ENCODE data around the gene UQCRQ.

The UQCRQ gene

DNA sequence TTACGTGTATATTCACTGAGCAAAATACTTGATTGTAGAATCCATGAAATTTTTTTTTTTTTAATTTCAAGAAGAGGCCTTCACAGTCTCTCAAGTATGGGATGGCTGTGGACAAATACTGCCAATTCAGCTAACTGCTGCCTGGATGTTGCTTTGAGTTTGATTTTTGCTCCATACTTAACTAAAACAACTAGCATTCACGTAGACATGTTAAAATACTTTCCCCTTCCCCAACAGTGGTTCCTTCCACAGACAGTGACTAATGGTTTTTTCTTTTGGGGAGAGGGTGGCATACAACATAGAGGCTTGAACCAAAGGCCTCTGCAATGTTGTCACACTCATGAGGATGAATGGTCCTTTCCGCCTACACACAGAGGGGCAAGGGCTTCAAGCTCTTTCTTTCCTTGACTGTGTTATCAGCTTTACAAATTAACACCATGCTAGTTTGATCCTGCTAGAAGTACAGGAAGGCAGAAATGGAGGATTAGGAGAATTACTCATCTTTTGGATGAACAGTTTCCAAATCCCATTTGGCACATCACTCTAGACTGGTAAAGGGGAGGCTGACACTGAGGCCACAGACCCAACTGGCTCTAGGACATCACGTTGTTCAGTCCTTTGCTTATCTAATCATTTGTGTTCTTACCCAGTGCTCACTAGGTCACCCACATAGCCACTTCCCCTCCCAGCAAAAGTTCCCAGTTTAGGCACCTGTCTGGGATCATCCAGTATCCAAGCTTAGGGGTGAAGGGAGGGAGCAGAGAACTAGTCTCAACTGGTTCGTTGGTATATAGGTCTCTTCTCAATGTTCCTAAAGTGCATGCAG lies 5.2 kb downstream of the UQCRQ start:
- DNase-seq = no peak

DNA sequence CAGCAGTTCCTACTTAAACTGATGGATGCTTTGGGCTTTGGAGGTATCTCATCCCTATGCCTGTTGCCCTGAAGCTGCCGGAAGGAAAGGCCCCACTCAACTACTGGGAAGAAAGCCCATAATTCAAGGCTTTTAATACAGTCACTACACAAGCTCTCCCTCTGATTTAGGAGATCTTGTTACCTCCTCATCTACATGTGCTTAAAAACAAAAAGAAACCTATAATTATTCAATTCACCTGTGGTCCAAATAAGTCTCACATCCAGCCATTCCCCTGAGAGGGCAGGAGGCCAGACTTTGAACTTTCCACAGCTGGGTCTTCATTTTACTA lies 6.3 kb downstream of the UQCRQ start:
- no peak for DNase-seq

DNA sequence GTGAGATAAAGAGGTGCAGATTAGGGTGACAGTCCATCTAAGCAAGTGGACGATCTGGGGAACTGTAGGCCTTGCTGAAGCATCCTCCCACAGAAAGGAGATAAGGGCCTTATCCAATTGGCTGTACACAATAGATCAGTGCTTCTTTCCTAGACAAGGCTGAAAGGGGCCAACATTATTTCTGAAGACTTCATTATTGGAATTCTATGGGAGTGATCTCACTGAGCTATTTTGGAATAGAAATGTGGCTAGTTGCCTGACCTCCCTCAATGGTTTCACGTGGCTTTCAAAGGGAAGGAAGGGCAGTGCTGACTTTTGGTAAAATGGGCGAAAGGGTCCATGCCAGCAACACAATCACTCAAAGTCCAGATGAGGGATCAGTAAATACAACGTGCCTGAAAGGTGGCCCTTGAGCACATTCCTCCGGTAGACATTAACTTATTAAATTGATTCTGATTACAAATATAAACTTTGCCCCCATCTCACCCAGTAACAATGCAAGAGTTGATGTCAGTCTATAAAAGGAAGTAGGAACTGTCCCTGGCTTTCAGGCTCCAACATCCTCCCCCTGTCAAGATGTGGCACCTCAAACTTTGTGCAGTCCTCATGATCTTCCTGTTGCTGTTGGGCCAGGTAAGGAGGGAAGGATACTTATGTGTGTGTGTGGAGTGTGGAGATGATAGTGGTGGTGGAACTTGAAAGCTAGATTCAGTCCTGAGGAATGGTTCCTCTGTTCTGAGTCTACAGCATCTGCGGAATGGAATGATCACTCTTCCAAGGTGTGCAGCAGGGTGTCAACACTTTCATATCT lies 6.9 kb downstream of the UQCRQ start, which contains the start of gene LEAP2:
Gene LEAP2 (plus strand): TSS at position 550 of the 811 bp plus-strand sequence. CDS start 27 bp downstream, at position 577.
- no peak for DNase-seq

DNA sequence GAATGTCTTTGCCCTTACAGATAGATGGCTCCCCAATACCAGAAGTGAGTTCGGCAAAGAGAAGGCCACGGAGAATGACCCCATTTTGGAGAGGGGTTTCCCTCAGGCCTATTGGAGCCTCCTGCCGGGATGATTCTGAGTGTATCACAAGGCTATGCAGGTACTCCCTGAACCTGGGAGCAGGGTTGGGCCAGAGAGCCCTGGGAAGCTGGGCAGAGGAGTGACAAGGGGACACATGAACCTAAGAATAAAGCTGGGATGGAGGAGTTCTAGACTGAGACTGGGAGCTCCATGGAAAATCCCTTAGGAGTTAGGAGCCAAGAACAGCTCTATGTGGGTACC lies 7.5 kb downstream of the UQCRQ start:
- no peak for DNase-seq

DNA sequence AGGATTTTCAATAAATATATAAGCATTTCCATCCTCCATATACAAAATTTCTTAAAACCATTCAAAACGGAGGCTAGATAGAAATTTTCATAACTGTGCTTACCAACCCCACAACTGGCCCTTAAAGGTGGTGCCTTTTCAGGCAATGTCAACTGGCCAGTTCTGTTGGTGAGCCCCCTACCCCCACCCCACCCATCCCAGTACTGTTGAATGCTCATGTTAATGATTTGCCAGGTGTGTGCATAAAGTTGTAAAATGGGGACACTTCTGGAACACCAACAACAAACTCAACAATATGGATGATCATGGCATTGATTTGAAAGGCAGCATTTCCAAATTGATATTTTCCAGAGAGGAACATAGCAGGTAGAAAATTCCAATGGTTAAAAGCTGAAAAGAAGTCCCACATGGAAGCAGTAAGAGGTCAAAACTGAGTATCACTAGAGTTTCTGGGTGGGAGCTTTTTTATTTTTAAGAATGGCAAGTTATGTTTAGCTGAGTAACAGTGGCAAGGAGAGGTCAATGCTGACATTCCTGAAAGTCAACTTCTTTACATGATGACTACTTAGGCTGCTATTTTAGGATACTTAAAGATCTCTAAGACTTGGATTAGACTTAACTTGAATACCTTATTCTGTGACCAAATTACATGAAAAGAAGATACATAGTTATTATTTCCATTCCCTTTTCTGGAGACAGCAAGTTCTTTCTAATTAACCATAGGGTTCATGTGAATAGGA lies 9.7 kb downstream of the UQCRQ start:
- DNase-seq = no peak

DNA sequence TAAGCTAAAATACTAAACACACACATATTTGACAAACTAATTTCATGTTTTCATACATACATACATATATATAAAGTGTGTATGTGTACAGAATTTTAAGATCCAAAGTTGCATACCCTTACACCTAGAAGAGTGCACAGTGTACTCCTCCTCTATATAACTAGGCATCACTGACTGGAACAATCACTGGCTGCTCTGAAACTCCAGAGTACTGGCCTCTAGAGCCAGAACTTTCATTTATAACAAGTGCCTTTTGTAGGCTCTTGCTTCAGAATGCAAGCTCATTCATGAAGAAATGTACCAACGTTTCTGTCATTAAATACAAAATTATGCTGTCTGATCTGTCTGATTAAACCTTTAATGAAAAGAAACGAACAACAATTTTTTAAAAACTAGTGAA lies 11.0 kb downstream of the UQCRQ start:
- DNase-seq = no peak

DNA sequence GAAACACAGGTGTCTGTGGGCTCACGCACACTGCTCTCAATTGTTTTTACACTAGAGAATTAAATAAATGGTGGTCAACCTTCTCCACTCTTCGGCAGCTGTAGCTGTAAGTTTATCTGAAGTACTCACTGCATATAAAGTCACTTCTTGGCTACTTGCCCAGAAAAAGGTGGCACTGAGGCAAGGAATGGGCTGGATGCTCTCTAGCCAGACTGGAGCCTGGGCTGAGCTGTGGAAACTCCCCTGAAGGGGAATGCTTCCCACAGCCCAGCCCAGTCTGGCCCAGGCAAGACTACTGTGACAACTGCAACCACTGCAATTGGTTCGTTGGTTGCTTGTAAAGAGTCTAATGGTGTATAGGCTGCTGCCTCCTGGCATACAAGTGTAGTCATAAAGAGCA lies 11.5 kb downstream of the UQCRQ start:
- no peak for DNase-seq

DNA sequence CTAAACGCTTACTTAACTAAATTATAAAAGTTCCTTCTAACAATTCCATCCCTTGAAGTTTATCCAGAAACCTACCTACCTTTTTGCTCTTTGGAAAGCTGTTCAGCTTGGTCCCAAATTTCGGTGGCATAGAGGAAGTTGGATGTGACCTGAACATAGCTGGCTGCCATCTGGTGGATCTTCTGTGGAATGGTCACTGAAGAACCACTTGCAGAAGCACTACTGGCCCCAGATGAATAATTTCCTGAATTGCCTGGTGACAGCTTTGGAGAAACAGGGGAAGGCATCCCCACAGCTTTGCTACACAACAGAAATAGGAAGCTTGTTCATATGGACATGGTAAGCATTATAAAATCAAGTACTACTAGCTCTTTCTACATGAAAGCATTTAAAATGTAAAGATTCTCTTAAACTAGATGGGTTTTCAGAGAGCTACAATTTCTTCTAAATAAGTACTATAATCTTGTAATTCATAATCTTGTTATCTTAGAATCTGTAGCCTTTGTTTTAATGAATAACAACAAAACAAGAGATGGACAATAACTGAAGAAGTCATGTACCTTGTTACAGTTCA lies 16.9 kb downstream of the UQCRQ start:
- DNase-seq = peak; percentile 37

DNA sequence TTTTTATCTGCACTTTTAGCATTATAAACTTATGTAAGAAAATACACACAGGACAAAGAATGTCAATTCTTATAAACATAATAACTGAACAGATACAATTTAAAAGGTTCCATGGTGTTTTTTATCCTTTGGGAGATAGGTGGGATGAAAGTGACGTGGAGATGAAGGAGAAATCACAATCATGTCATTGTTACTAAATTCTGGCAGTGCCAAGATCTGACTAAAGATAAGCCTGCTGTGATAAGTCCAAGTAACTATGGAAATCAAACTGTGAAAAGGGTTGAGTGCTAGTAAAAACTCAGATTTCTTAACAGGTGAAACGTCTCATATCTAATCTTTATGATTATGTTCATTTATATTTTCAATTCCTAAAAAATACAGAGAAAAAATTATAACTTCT lies 18.1 kb downstream of the UQCRQ start:
- DNase-seq = no peak

DNA sequence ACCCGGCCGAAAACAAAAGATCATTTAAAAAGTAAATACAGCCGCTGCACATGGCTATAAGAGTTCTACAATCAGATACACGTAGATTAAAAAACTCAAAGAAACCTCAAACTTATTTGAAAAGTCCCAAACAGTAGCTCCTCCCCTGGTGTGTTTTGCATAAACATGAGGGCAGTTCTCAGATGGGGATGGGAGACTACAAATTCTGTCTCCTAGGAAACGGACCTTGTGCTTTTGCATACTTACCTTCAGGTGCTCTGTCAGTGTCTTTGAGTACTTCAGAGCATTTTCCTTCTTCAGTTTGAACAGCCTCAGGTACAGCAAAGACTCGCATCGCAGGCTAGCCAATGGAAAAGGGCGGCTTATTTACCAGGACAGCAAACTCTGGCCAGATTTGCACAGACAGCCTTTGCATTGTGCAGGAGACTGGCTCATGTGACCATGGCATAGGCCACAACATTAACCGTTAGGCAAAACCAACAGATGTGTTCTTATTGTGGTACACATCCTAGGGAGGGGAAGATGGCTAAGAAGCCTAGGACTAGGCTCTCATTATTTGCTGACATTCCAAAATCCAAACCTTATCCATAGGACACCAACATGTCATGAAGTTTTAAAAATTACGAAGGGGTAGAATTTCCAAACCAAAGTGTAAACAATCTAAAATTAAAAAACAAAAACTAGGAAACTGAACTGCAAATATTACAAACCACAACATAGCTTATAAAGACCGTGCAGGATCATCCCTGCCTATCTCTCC lies 19.8 kb downstream of the UQCRQ start:
- no peak for DNase-seq

DNA sequence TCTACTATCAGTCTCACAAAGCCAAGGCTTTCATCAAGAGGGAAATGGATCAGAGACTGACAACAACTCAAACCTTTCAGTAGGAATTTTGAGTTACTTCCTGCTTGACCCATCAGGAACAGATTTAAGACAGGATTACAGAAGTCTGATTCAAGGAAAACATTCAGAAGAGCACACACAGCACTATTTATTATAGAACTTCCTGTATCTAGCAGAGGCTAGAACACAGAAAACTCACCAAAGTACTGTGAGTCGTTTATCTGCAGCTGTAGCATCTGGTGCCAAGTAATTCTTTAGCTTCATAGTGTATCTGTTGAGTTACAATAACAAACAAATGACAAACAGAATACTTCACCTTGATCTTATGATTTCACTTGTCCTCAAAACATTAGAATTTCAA lies 20.8 kb downstream of the UQCRQ start:
- no peak for DNase-seq

DNA sequence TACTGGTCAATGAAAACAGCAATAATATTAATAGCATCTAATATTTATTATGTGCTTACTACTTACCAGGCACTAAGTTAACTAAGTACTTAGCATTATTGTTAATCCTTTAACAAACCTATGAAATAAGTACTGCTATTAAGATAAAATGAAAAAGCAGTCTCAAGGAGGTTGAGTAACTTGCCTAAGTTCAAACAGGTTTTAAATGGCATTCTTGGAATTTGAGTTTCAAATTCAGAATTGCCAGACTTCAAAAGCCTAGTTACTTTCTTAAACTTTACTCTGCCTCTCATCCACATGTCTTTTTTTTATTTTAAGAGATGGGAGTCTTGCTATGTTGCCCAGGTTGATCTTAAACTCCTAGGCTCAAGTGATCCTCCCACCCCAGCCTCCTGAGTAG lies 23.1 kb downstream of the UQCRQ start:
- no peak for DNase-seq

DNA sequence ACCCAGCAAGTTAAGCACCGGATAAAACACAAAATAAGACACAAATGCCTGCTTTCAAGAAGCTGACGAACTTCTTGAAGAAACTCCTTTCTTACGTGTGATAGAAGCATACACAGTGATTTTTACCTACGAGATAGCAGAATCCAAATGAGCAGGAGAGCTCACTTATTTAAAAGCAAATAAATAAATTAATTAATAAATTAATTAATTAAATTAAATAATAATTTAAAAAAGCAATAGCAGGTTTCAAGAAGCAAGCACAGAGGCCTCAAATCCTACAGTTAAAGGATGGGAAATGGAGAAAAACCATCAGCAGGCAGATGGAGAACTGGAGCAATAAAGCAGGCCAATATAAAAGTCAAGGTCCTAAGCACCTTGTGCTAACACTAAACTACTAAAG lies 24.4 kb downstream of the UQCRQ start:
- no peak for DNase-seq

DNA sequence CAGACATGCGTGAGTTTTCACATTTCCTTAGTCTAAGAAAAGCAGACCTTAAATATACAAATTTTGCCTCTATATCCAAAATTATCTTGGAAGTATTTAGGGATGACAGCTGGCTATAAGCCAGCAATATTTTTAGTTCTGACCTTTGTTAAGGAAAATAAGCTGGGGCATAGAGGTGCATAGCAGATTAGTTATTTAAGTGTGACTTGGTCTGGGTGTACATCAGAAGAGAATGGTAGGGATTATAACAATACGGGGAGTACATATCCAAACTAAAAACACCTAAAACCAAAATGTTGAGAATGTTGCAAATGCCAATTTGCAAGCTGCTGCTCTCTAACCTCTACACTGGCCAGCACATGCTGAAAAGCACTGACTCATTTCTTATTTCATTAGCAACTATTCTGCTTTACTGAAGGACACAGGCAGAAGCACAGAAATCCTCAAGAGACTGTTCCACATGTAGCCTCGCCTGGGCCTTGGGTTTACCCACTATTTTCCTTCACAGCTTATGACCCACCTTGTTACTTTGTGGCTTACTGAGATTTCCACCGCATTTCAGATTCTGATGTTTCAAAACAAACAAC lies 29.4 kb downstream of the UQCRQ start:
- DNase-seq = no peak

DNA sequence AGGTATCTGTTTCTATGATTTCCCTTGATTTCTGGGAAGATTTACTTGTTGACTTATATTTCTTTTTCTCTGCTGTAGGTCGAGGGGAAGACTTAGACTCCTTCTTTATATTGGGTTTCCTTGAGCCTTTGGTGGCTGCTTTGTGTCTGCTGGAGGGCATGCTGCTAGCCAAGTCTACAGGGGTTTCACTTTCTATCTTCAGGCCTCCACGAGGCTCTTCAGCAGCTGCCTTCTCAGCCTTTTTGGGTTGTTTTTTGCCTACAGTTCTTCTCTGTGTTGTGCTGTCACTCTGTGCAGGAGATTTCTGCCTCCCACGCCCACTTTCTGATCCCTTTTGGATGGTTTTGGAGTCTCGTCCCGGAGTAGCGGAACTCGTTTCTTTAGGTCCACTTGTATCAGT lies 30.2 kb downstream of the UQCRQ start:
- DNase-seq = no peak

DNA sequence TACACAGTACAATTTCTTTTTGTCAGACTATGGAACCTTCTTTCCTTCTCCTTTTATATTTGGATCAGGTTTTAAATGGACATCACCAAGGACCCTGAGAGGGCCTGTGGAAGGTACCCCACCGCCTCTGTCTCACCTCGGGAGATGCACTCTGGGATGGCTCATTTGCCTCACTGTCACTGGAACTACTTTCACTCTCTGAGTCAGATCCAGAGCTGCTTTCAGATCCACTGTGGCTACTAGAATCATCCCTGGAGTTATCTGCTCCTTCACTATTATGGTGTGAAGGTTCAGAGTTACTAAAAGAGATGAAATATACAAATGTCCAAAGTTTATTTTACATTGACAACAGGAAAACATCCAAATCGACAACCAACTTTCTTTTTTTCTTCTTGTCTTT lies 31.7 kb downstream of the UQCRQ start:
- no peak for DNase-seq

DNA sequence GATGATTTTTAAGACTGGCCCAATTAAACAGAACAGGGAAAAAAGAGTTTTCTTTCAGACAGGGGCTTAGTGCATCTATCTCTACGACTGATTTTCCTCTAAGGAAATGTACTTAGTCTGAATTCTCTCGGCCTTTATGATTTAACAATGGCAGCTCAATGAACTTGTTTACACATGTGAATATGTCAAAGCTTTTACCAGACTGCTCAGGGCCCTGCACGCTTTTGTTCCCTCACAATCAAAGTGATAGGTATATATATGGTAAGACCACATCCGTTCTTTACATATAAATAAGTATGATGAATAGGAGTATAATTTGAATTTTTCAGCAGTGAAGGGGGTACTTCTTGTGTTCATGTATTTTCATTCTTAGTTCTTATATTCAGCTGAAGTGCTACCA lies 34.6 kb downstream of the UQCRQ start:
- DNase-seq = no peak

DNA sequence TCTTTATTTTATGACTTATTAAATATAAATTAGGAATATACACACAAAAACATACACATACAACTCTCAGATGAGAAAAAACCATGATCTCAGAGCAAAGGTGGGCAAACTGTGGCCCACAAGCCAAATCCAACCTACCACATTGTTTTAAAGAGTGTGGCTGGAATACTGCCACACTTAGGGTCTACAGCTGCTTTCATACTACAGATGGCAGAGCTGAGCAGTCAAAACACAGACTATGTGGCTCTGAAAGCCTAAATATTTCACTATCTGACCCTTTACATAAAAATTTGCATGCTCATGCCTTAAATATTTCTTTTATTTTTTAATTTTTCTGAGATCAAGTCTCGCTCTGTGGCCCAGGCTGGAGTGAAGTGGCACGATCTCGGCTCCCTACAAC lies 35.3 kb downstream of the UQCRQ start:
- DNase-seq = no peak

DNA sequence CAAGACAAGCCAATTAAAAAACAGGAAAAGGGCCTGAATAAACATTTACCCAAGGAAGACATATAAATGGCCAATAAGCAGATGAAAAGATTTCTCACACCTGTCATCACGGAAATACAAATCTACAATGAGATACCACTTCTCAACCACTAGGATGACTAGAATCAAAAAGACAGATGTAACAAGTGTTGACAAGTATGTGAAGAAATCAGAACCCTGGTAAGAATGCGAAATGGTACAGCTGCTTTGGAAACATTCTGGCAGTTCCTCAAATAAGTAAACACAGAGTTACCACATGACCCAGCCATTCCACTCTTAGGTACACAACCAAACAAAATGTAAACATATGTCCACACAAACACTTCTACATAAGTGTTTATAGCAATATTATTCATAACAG lies 39.5 kb downstream of the UQCRQ start:
- no peak for DNase-seq

DNA sequence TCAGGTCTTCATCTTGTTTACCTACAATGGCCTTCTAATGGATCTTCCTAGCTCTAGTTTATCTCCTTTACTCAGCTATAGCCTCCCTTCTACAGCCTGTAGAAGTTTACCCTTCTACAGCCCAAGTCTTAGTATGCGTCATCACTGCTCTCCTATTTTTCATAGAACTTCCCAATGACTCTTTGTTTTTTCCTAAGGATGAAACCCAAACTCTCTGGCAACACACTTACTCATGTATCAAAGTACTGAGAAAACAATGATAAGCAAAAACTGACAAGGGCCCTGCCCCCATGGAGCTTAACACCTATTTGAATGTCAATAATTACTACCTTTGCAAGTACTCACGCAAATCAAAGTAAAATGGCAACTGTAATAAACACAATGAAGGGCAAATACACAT lies 40.7 kb downstream of the UQCRQ start:
- no peak for DNase-seq

DNA sequence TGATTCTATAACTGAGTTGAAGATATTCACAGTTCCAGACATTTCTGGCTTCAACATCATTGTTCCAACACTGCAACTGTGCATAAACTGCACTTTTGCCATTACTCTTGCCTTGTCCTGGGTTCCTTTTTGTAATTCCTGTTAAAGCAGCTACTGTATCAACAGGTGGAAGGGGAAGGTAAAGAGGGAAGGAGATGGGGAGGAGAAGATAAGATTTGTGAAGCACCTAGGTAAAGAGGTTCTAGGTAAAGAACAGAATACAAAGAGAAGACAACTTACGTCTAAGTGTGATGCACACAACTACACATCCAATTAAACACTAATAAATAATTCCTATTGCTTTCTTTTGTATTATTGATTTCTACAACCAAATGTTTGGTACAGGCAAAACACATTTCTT lies 43.3 kb downstream of the UQCRQ start:
- DNase-seq = no peak

DNA sequence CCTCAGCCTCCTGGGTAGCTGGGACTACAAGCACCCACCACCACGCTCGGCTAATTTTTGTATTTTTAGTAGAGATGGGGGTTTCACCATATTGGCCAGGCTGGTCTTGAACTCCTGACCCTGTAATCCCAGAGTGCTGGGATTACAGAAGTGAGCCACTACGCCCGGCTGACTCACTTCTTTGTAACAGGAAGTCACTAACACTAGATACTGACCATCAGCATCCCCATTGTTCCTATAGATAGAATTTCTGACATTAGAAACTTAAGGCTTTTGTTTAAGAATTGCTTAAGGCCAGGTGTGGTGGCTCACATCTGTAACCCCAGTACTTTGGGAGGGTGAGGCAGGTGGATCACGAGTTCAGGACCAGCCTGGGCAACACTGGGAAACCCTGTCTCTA lies 49.2 kb downstream of the UQCRQ start:
- peak; percentile 5 for DNase-seq
